Measurements from ENCODE around the gene FSTL5.

The FSTL5 gene

GRCh38 chr4:161869511-161869910, 294.3 kb downstream of the FSTL5 start:
- H3K27me3 Mint-ChIP-seq (ENCODE audit: low read depth, poor library complexity) = no peaks in the 10 kb centered on the region
- H3K4me1 Mint-ChIP-seq = no peaks in the 10 kb centered on the region
- H3K4me3 Mint-ChIP-seq = no peak overlapping the region
- no peaks in the 10 kb centered on the region for H3K36me3 Mint-ChIP-seq (ENCODE audit: low read depth)
- no peaks in the 10 kb centered on the region for H3K9me3 Mint-ChIP-seq
- no peak for TF ChIP-seq CTCF (IDR thresholded peaks at IDR 0.05)
- no peak for DNase-seq
- no peak overlapping the region for H3K27ac Mint-ChIP-seq

- no peaks in the 10 kb centered on the region for H3K9me3 Mint-ChIP-seq
- H3K36me3 Mint-ChIP-seq (ENCODE audit: low read depth) = no peaks in the 10 kb centered on the region
- no peaks in the 10 kb centered on the region for H3K4me1 Mint-ChIP-seq
- no peak overlapping the region for H3K4me3 Mint-ChIP-seq
- TF ChIP-seq CTCF (IDR thresholded peaks at IDR 0.05) = no peak
- no peak for DNase-seq
- no peaks in the 10 kb centered on the region for H3K27me3 Mint-ChIP-seq (ENCODE audit: low read depth, poor library complexity)
- H3K27ac Mint-ChIP-seq = no peak overlapping the region
These were observed 307.0 kb downstream of the FSTL5 start for GRCh38 chr4:161856711-161857326.

GRCh38 chr4:161850631-161851030, 313.2 kb downstream of the FSTL5 start:
- no peaks in the 10 kb centered on the region for H3K36me3 Mint-ChIP-seq (ENCODE audit: low read depth)
- H3K27me3 Mint-ChIP-seq (ENCODE audit: low read depth, poor library complexity) = no peaks in the 10 kb centered on the region
- no peak for TF ChIP-seq CTCF (IDR thresholded peaks at IDR 0.05)
- H3K4me3 Mint-ChIP-seq = no peak overlapping the region
- H3K9me3 Mint-ChIP-seq = peaks cover 9% of the 10 kb centered on the region
- no peak overlapping the region for H3K27ac Mint-ChIP-seq
- DNase-seq = no peak
- no peaks in the 10 kb centered on the region for H3K4me1 Mint-ChIP-seq

GRCh38 chr4:161841759-161842158, 322.0 kb downstream of the FSTL5 start:
- Mint-ChIP-seq H3K9me3 (peaks cover 9% of the 10 kb centered on the region), H3K4me1 (no peaks in the 10 kb centered on the region), H3K4me3 (no peak overlapping the region), H3K27me3 (ENCODE audit: low read depth, poor library complexity) (no peaks in the 10 kb centered on the region), H3K36me3 (ENCODE audit: low read depth) (no peaks in the 10 kb centered on the region), H3K27ac (no peak overlapping the region)
- DNase-seq = no peak
- TF ChIP-seq CTCF (IDR thresholded peaks at IDR 0.05) = no peak

GRCh38 chr4:161829591-161829990, 334.2 kb downstream of the FSTL5 start:
- no peak for DNase-seq
- peaks cover 4% of the 10 kb centered on the region for H3K9me3 Mint-ChIP-seq
- TF ChIP-seq CTCF (IDR thresholded peaks at IDR 0.05) = no peak
- no peak overlapping the region for H3K27ac Mint-ChIP-seq
- H3K36me3 Mint-ChIP-seq (ENCODE audit: low read depth) = no peaks in the 10 kb centered on the region
- no peaks in the 10 kb centered on the region for H3K4me1 Mint-ChIP-seq
- peaks cover 2% of the 10 kb centered on the region for H3K27me3 Mint-ChIP-seq (ENCODE audit: low read depth, poor library complexity)
- H3K4me3 Mint-ChIP-seq = no peak overlapping the region

- no peak for DNase-seq
- Mint-ChIP-seq H3K27ac (no peak overlapping the region), H3K4me3 (no peak overlapping the region), H3K36me3 (ENCODE audit: low read depth) (no peaks in the 10 kb centered on the region), H3K27me3 (ENCODE audit: low read depth, poor library complexity) (peaks cover 2% of the 10 kb centered on the region), H3K4me1 (no peaks in the 10 kb centered on the region), H3K9me3 (peaks cover 10% of the 10 kb centered on the region)
- TF ChIP-seq CTCF (IDR thresholded peaks at IDR 0.05) = no peak
These were observed 335.7 kb downstream of the FSTL5 start for GRCh38 chr4:161828061-161828460.
